T-helper 2 cell treated with Interferon-gamma antibody and Interleukin-4, amounts not matched to agents 5 μg/mL and 100 μg/mL, for 36 hours (primary cell): Measurements from ENCODE around the gene NOLC1.
"Not testable (repeated sequence)": the region's sequence is repeated elsewhere in the genome, so short reads cannot be mapped to it uniquely, and the experiment has no call there.

Experiments
- DNase-seq: peaks from one replicate; pipeline ENCODE4 v3.0.0; 2021; ENCODE audit warnings: low spot score
- H3K27ac Mint-ChIP-seq: one replicate; pipeline ENCODE4 v1.8.0; 2021; ENCODE audit warnings: mild to moderate bottlenecking, mixed read lengths
- H3K27me3 Mint-ChIP-seq: one replicate; pipeline ENCODE4 v1.8.0; 2021; ENCODE audit warnings: low read depth, mixed read lengths
- H3K36me3 Mint-ChIP-seq: one replicate; pipeline ENCODE4 v1.8.0; 2021; ENCODE audit warnings: low read depth, mixed read lengths
- H3K4me1 Mint-ChIP-seq: one replicate; pipeline ENCODE4 v1.8.0; 2021; ENCODE audit warnings: low read depth, mixed read lengths
- H3K4me3 Mint-ChIP-seq: one replicate; pipeline ENCODE4 v1.8.0; 2022; ENCODE audit warnings: mild to moderate bottlenecking, moderate library complexity, mixed read lengths
- H3K9me3 Mint-ChIP-seq: one replicate; pipeline ENCODE4 v1.8.0; 2021; ENCODE audit warnings: mixed read lengths

Gene NOLC1

DNA sequence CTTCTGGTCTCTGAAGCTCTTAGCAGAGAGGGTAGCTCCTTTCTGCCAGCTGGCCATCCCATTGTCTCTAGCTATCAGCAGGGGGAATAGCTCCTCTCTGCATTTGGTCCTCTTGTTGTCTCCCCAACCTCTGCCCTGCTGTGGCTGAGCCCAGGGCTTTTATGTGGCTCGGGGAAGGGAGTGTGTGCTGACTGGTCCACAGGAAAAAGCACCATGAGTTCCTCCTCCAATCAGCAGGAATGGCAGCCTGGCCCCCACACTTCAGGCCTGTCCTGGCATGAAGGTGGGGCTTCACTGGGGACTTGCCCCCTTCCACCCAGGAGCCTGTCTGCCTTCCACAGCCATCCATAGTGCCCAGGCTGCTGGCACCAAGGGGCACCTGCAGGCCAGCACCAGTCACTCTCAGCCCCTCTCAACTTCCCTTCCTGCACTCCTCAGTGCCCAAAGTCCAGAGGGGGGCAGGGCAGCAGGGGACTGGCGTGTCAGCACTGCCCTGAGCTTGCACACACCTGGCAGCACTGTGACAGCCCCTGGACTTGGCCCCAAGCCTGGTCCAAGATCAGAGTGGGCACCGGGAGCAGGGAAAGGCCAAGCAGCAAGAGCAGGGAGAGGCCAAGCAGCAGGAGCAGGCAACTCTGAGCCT lies 36.2 kb downstream of the NOLC1 start:
- Mint-ChIP-seq H3K36me3 (peaks cover 8% of the 10 kb centered on the region), H3K4me3 (no peak overlapping the region), H3K27ac (no peak overlapping the region), H3K4me1 (peaks cover 7% of the 10 kb centered on the region), H3K9me3 (peaks cover 39% of the 10 kb centered on the region), H3K27me3 (peaks cover 6% of the 10 kb centered on the region)
- DNase-seq = no peak

DNA sequence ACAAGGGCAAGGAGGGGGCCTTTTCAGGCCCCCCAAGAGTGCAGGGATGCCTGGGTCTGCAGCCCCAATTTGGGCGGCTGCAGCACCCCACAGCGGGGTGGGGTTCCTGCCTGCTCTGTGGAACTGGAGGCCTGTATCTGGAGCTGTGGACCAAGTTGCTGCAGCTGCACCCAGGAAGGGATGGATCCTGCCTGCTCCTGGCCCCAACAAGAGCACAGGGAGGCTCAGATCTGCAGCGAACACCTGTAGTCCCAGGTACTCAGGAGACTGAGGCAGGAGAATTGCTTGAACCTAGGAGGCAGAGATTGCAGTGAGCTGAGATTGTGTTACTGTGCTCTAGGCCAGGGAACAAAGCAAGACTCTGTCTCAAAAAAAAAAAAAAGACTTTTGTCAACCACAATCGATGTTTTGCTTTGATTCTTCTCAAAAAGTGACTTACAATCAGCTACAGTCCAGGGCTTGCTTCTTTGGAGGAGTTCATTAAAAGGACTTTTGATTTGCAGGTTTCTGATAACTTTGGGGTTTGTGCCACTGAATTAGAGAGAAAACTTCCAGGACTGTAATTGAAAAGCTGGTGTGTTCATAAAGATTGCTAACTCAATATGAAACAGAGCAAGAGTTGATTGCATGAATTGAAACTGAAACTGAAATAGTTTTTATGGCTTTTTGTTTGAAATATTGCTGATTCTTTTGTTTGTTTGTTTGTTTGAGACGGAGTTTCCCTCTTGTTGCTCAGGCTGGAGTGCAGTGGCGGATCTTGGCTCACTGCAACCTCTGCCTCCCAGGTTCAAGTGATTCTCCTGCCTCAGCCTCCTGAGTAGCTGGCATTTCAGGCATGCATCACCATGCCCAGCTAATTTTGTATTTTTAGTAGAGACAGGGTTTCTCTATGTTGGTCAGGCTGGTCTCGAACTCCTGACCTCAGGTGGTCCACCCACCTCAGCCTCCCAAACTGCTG lies 37.0 kb downstream of the NOLC1 start:
- Mint-ChIP-seq H3K27ac (peak overlapping the region; percentile 91), H3K4me3 (peak overlapping the region; percentile 69), H3K9me3 (peaks cover 41% of the 10 kb centered on the region)
- H3K36me3 Mint-ChIP-seq, H3K4me1 Mint-ChIP-seq, H3K27me3 Mint-ChIP-seq: not testable (repeated sequence)
- DNase-seq = peak; percentile 20

DNA sequence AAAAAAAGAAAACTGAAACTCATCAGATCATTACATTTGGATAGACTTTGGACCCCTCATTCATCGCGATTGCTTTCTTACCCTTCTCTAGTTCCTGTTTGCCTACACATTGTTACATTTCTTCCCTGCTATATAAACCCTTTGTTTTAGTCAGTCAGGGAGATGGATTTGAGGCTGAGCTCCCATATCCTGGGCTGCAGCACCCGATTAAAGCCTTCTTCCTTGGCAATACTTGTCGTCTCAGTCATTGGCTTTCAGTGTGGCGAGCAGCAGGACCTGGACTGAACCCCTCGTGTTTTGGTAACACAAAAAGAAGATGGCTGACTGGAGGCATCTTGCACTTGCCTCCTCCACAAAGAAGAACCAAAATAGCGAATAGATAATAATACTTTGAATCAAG lies 39.8 kb downstream of the NOLC1 start:
- peaks cover 5% of the 10 kb centered on the region for H3K36me3 Mint-ChIP-seq
- peaks cover 25% of the 10 kb centered on the region for H3K9me3 Mint-ChIP-seq
- no peak for DNase-seq
- peaks cover 2% of the 10 kb centered on the region for H3K27me3 Mint-ChIP-seq
- H3K4me1 Mint-ChIP-seq = peaks cover 7% of the 10 kb centered on the region
- peak overlapping the region; percentile 19 for H3K27ac Mint-ChIP-seq
- H3K4me3 Mint-ChIP-seq = no peak overlapping the region

DNA sequence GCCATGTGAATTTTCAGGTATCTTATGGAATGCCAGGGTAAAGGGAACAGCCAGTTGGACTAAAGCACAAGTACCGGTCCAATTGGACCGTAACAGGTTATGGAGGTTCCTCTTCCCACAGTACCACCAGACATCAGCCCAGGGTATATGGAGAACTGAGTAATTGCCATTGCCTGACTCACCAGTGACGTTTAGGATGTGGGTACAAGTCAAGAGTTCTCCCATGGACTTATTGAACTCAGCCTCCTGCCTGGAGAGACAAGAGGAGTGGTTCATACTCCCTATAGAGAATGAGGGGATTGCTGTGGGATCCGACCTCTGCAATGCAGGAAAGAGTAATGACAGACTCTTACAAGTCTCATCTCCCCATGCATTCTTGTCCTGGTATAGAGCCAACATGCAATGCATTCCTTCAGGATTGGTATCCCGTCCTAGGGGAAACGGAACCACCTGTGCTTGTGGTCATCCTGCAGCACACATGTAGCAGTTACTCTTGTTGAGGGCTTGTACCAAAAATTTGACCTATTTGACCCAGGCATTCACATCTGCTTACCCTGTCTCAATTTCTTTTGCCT lies 43.2 kb downstream of the NOLC1 start:
- Mint-ChIP-seq H3K9me3 (peaks cover 25% of the 10 kb centered on the region), H3K27me3 (peaks cover 2% of the 10 kb centered on the region), H3K4me1 (no peaks in the 10 kb centered on the region), H3K4me3 (no peak overlapping the region), H3K27ac (no peak overlapping the region), H3K36me3 (peaks cover 5% of the 10 kb centered on the region)
- no peak for DNase-seq

DNA sequence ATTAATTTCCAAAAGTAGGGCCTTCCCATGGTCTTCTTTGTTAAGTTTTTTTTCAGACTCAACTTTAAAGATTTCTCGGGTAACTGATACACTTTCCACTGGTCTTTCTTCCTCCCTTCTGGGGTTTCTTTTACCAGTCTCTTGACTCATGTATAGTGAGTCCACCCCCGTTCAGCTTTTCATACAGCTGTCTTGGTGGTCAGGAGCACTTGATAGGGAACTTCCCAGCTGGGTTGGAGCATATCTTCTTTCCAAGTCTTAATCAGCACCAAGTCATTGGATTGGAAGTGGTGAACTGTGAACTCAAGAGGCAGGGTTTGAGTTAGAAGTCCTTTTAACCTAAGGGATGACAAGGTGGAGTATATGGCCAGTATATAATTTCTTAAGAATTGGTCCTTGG lies 44.7 kb downstream of the NOLC1 start:
- Mint-ChIP-seq H3K27me3 (peaks cover 2% of the 10 kb centered on the region), H3K9me3 (peaks cover 17% of the 10 kb centered on the region), H3K4me1 (no peaks in the 10 kb centered on the region), H3K36me3 (peaks cover under 1% of the 10 kb centered on the region), H3K4me3 (no peak overlapping the region), H3K27ac (no peak overlapping the region)
- DNase-seq = peak; percentile 48

DNA sequence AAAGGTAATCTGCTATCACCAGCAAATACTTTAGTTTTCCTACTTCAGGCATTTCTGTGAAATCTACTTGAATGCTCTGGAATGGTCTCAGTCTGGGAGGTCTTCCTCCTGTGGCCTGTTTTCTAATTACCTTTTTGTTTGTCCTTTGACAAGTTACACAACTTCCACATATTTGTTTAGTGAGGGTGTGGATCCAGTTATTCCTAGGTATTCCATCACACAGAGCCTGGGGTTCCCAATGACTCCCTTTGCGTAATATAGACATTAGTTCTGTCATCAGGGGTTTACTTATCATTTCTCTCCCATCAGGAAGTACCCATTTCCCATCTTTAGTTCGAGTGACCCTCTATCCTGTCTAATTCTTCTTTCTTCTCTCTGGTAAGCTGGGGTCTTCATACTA lies 45.8 kb downstream of the NOLC1 start:
- Mint-ChIP-seq H3K27me3 (peaks cover 2% of the 10 kb centered on the region), H3K27ac (no peak overlapping the region), H3K4me3 (no peak overlapping the region), H3K9me3 (peaks cover 6% of the 10 kb centered on the region), H3K4me1 (peaks cover 5% of the 10 kb centered on the region), H3K36me3 (no peaks in the 10 kb centered on the region)
- DNase-seq = no peak

DNA sequence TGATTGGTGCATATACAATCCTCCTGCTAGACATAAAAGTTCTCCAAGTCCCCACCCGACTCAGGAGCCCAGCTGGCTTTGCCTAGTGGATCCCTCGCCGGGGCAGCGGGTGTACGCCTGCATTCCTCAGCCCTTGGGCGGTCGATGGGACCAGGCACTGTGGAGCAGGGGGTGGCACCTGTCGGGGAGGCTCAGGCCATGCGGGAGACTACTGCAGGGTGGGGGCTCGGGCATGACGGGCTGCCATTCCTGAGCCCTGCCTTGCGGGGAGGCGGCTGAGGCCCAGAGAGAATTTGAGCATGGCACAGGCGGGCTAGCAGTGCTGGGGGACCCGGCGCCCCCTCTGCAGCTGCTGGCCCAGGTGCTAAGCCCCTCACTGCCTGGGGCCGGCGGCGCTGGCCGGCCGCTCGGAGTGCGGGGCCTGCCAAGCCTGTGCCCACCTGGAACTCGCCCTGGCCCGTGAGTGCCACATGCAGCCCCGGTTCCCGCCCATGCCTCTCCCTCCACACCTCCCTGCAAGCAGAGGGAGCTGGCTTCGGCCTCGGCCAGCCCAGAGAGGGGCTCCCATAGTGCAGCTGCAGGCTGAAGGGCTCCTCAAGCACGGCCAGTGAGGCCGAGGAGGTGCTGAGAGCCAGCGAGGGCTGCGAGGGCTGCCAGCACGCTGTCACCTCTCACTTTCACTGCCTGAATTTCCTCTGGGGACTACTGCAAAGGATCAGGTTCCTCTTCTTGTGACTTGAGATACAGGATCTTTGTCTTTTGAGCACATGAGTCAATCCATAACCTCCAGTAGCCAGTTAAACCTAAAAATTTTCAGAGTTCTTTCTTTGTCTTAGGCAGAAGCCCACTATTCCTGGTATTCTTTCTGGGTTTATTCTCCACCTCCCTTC lies 48.8 kb downstream of the NOLC1 start:
- no peak overlapping the region for H3K4me3 Mint-ChIP-seq
- no peaks in the 10 kb centered on the region for H3K36me3 Mint-ChIP-seq
- no peak for DNase-seq
- peaks cover 5% of the 10 kb centered on the region for H3K4me1 Mint-ChIP-seq
- no peak overlapping the region for H3K27ac Mint-ChIP-seq
- H3K9me3 Mint-ChIP-seq = peaks cover 9% of the 10 kb centered on the region
- H3K27me3 Mint-ChIP-seq = no peaks in the 10 kb centered on the region

DNA sequence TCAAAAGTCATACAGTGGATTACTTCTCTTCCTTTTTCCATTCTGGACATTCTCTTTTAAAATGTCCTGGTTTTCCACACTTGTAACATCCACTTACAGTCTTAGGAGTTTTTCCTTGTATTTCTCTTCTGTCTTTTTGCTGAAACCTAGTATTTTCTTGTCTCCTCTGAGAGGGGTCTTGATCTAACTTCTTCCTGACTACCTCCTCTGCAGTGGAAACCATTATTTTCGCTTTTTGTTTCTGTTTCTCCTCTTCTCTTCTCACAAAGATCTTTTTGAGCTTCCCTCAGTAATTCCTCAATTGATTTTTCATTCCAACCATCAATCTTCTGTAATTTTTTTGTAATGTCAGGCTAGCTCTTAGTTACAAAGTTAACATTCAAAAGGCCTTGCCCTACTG lies 50.2 kb downstream of the NOLC1 start:
- DNase-seq = no peak
- Mint-ChIP-seq H3K27me3 (no peaks in the 10 kb centered on the region), H3K27ac (peak overlapping the region; percentile 19), H3K4me1 (peaks cover 5% of the 10 kb centered on the region), H3K4me3 (no peak overlapping the region), H3K9me3 (peaks cover 9% of the 10 kb centered on the region), H3K36me3 (no peaks in the 10 kb centered on the region)

DNA sequence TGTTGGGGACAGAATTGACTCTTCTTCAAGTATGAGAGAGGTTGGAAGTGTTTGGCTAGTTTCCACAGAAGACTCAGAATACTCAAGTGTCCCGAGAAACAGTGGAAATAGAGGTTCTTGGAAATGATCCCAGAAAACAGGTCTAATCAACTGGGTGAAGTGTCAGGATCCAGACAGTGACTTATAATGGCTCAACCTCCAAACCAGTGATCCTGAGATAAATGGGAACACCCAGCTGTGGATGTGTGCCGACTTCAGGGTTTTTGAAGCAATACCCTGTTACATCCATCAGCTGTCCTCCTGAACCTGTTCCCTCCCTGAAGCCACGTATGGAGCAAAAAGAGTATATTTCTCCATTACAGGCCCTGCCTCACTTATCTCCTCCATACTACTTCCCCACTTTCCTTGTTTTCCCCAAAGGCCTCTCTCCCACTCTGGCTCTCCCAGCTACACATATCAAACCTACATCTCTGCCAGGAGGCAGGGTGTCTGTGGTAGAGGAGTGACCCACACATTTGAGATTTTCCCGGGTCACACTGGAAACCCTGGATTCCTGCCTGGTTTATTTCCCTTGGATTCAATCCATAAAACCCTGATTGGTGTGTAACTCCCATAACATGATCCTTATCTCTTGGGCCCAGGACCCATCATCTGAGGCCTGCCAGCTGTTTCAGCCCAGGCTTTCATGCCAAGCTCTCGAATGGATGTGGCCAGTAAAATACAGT lies 56.3 kb downstream of the NOLC1 start:
- no peak overlapping the region for H3K27ac Mint-ChIP-seq
- H3K36me3 Mint-ChIP-seq = no peaks in the 10 kb centered on the region
- no peaks in the 10 kb centered on the region for H3K4me1 Mint-ChIP-seq
- no peak overlapping the region for H3K4me3 Mint-ChIP-seq
- H3K9me3 Mint-ChIP-seq = peaks cover 9% of the 10 kb centered on the region
- H3K27me3 Mint-ChIP-seq = peaks cover 4% of the 10 kb centered on the region
- DNase-seq = no peak

DNA sequence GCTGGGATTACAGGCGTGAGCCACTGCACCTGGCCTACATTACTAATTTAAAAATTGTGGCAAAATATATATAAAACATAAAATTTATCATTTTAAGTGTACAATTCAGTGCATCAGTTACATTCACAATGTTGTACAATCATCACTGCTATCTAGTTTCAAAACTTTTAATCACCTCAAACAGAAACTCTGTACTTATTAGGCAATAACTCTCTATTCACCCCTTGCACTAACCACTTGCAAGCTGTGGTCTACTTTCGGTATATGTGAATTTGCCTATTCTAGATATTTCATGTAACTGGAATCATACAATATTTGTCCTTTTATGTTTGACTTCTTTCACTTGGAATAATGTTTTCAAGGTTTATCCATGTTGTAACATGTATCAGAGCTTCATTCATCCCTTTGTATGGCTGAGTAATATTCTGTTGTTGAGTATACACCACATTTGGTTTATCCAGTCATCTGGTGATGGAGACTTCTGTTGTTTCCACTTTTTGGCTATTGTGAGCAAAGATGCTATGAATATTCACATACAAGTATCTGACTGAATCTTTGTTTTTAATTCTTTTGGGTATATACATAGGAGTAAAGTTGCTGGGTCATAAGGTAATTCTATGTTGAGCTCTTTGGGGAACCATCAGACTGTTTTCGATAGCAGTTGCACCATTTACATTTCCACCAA lies 59.6 kb downstream of the NOLC1 start:
- Mint-ChIP-seq H3K27ac (no peak overlapping the region), H3K9me3 (no peaks in the 10 kb centered on the region), H3K27me3 (peaks cover 11% of the 10 kb centered on the region), H3K36me3 (no peaks in the 10 kb centered on the region), H3K4me3 (no peak overlapping the region), H3K4me1 (peaks cover 2% of the 10 kb centered on the region)
- no peak for DNase-seq
